GM18907 (cell line): ENCODE results near the gene ZNF526.
"Not testable (repeated sequence)": the region's sequence is repeated elsewhere in the genome, so short reads cannot be mapped to it uniquely, and the experiment has no call there.

Experiments used
- ATAC-seq: cut with Tn5 transposase; IDR thresholded peaks from one replicate; pipeline ENCODE4 v1.9.1; 2021; ENCODE audit warnings: mild to moderate bottlenecking, moderate library complexity; ENCODE audit not compliant: unreplicated experiment

ZNF526 gene

DNA sequence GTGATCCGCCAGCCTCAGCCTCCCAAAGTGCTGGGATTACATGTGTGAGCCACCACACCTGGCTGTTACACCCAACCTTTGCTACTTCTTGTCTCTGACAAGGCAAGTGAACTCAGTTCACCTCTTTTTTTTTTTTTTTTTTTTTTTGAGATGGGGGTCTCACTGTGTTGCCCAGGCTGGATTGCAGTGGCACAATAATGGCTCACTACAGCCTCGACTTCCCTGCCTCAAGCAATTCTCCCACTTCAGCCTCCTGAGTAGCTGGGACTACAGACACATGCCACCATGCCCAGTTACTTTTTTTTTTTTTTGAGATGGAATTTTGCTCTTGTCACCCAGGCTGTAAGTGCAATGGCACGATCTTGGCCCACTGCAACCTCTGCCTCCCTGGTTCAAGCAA lies 37.7 kb downstream of the ZNF526 start:
- not testable (repeated sequence) for ATAC-seq

DNA sequence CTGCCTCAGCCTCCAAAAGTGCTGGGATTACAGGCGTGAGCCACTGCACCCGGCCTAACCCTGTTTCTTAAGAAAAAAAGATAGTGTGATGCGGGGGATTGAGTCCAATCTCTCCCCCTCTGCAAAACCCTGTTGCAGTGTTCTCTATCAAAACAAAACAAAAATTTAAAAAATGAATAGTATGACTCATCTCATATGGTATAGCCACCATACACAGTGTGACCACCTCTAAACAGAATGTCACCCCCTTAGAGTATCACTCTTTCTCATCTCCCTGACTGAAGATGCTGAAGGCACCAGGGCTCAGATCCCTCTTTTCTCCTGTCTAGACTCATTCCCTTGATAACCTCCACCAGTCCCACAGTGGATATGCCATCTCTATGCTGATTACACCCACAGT lies 41.7 kb downstream of the ZNF526 start:
- no peak for ATAC-seq

DNA sequence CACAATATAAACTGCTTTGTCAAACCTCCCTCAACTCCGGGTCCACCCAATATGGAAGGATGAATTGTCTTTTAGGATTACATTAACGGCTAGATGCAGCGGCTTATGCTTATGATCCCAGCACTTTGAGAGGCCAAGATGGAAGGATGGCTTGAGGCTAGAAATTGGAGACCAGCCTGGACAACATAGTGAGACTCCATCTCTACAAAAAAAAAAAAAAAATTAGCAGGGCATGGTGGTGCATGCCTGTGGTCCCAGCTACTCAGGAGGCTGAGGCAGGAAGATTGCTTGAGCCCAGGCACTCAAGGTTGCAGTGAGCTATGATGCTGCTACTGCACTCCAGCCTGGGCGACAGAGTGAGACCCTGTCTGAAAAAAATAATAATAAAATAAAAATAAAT lies 46.0 kb downstream of the ZNF526 start:
- ATAC-seq = not testable (repeated sequence)

- ATAC-seq = not testable (repeated sequence)
Observed at GRCh38 chr19:42266928-42267603, 47.0 kb downstream of the ZNF526 start.

DNA sequence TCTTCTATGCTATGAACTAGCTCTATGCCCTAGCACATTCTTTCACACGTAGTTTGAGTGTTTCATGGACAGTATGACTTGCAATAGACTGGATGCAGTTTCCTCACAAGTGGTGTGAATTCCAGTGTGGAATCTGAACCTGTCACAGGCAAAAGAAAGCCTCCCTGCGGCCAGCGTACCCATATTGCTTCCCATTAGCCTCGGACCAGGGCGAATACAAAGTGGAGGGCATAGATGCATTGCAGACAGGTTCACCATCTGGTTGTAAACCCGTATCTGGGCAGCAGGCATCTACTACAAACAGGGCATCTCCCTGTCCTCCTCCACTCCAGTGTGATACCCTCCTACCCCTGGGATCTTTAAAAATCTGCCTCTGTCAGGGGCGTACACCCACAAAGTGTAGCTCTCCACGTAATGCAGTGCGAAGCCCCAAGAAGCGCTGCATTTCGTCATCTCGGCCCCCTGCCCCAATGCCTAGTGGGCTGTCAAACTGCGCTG lies 47.6 kb downstream of the ZNF526 start:
- no peak for ATAC-seq

DNA sequence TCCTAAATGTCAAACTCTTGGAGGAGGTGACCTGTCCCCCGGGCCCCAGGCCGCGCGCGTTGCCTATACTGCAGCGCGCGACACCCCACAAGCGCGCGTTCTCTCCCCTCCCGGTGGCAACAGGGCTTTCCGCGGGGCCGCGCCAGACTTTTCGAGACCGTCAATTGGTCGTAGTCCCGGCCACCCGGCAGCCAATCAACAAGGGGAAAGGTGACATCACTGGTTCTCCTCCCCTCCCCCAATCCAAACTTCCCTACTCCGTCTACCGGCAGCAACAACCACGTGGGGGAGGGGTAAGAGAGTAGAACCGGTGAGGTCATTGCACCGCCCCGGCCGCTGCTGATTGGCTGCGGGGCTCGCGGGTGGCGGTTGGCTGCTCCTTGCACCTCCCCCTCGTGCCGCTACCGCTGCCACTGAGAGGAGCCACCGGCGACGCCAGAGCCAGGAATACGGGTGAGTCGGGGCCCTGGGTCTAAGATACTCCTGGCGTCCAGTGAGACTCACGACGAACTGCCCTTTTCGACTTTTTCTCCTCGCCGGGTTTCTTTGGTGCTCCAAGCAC lies 48.1 kb downstream of the ZNF526 start:
- ATAC-seq = peak; percentile 63

- ATAC-seq = peak; percentile 82
Observed at GRCh38 chr19:42268704-42269477, 48.8 kb downstream of the ZNF526 start, which contains the start of gene CIC. Gene CIC, plus strand, starts transcription at chr19:42269252. Its CDS starts 2,532 bp downstream, at chr19:42271784.

DNA sequence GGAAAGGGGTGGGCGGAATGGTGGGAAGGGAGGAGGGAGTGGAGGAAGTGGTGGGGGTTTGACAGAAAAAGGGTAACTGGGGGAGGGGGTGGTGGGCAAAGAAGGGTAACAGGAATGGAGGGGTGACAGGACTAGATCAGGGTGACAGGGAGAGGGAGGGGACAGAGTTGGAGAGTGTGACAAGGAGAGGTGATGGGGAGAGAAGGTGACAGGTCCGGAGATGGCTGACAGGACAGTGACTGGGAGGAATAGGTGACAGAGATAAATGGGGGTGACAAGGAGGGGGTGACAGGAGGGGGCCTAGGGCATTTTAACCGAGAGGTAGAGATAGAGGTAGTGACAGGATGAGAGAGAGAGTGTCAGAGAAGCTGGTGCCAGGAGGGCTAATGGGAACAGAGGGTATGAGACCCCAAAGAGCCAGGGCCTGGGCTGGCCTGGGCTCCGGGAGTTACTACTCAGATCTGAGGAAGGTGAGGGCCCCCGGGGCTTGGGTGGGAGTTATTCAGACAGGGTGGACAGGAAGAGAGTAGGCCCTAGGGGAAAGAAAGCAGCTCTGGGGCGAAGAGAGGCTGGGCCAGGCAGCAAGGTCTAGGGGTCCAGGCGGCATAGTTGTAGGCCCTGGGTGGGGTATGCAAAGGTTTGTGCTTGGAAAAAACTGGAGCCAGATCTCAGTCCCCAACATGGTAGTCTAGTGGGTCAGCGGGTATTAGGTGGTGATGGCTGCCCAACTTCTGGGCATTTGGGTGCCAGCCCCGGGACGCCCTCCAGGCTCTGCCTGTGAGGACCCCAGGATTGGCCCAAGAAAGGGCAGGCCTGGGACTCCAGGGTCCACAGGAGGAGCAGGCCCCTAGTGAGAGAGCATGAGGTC lies 49.6 kb downstream of the ZNF526 start:
- ATAC-seq = no peak

GRCh38 chr19:42270346-42271044 lies 50.4 kb downstream of the ZNF526 start:
- ATAC-seq = no peak

- no peak for ATAC-seq
Observed at GRCh38 chr19:42271045-42271419, 50.9 kb downstream of the ZNF526 start.

- ATAC-seq = no peak
Observed at GRCh38 chr19:42271861-42272534, 51.9 kb downstream of the ZNF526 start.

DNA sequence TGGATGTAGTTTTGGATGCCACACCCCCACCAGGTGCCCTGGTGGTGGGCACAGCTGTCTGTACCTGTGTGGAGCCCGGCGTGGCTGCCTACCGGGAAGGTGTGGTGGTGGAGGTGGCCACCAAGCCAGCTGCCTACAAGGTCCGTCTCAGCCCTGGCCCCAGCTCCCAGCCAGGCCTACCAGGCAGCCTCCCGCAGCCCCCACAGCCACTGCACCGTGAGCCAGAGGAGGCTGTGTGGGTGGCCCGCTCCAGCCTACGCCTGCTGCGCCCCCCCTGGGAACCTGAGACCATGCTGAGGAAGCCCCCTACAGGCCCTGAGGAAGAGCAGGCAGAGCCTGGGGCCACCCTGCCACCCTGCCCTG lies 52.4 kb downstream of the ZNF526 start:
- ATAC-seq = no peak

- no peak for ATAC-seq
Observed at GRCh38 chr19:42272989-42273406, 52.9 kb downstream of the ZNF526 start.

DNA sequence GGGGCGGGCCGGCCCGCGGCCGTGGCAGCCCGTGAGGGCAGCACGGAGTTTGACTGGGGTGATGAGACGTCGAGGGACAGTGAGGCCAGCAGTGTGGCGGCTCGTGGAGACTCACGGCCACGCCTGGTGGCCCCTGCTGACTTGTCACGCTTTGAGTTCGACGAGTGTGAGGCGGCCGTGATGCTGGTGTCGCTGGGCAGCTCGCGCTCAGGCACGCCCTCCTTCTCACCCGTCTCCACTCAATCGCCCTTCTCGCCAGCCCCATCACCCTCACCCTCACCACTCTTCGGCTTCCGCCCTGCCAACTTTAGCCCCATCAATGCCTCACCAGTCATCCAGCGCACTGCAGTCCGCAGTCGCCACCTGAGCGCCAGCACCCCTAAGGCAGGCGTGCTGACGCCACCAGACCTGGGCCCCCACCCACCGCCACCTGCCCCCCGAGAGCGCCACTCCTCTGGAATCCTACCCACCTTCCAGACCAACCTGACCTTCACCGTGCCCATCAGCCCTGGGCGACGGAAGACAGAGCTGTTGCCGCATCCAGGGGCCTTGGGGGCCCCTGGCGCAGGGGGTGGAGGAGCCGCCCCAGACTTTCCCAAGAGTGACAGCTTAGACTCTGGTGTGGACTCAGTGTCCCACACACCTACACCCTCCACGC lies 53.4 kb downstream of the ZNF526 start:
- no peak for ATAC-seq

GRCh38 chr19:42274065-42274682 lies 54.1 kb downstream of the ZNF526 start:
- no peak for ATAC-seq

GRCh38 chr19:42275103-42275502 lies 55.0 kb downstream of the ZNF526 start:
- ATAC-seq = no peak

GRCh38 chr19:42275517-42275916 lies 55.4 kb downstream of the ZNF526 start:
- ATAC-seq = no peak

DNA sequence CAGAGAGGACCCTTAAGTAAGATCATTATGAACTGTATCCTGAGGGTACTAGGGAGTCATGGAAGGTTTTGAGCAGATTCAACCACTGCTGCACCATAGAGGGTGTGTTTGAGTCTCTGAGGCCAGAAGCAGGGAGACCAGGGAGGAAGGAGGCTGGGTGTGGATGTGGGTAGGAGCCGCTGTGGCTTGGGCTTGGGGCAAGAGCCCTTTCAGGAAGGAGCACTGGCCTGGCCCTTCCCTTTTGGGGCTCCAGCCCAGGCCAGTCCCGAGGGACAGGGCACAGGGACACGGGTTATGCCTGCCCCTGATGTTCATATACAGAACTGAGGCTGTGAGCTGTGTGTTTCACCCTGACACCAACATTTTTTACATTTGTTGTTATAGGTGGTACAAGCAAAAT lies 56.2 kb downstream of the ZNF526 start:
- ATAC-seq = no peak

- no peak for ATAC-seq
Observed at GRCh38 chr19:42276821-42277220, 56.7 kb downstream of the ZNF526 start.
